SU-DHL-6 (cell line): ENCODE measurements around the gene SF3A1.

Experiments used
- EZH2phosphoT487 ChIP-seq: fragments of 200-600 bp; sonication (generic), shearing (Covaris generic); conservative IDR thresholded peaks from 2 replicates; pipeline ENCODE4 v1.6.1; 2018; ENCODE audit warnings: mild to moderate bottlenecking, antibody characterized with exemption, low read length, moderate library complexity, mixed read lengths
- TF ChIP-seq, protein P1 (sequence below): fragments of 200-600 bp; sonication (generic); IDR thresholded peaks from one replicate; pipeline ENCODE4 v1.5.1; 2017; ENCODE audit warnings: antibody characterized with exemption, mild to moderate bottlenecking, low read length, moderate library complexity; ENCODE audit not compliant: insufficient read depth, poor library complexity, severe bottlenecking

DNA sequence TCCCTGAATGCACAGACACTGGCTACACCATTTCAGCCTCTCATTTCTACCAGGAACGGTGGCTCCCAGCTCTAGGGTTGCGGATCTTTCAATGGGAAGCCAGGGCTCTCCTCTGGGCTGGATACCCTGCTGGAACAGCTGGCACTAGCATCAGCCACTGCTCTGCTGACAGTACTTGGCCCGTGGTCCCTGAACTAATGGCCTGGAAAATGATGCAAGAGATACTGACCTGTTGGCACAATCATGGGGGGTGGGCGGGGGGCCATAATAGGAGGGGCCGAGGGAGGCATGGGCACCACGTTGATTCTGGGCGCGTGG is 19.3 kb downstream of the SF3A1 start:
- TF ChIP-seq EZH2phosphoT487: no peak
- TF ChIP-seq, protein P1, sequence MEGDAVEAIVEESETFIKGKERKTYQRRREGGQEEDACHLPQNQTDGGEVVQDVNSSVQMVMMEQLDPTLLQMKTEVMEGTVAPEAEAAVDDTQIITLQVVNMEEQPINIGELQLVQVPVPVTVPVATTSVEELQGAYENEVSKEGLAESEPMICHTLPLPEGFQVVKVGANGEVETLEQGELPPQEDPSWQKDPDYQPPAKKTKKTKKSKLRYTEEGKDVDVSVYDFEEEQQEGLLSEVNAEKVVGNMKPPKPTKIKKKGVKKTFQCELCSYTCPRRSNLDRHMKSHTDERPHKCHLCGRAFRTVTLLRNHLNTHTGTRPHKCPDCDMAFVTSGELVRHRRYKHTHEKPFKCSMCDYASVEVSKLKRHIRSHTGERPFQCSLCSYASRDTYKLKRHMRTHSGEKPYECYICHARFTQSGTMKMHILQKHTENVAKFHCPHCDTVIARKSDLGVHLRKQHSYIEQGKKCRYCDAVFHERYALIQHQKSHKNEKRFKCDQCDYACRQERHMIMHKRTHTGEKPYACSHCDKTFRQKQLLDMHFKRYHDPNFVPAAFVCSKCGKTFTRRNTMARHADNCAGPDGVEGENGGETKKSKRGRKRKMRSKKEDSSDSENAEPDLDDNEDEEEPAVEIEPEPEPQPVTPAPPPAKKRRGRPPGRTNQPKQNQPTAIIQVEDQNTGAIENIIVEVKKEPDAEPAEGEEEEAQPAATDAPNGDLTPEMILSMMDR: no peak
